HG03571 (cell line): ENCODE data around the gene LRP4.
"Not testable (repeated sequence)": the region's sequence is repeated elsewhere in the genome, so short reads cannot be mapped to it uniquely, and the experiment has no call there.

Experiments
- ATAC-seq: cut with Tn5 transposase; IDR thresholded peaks from one replicate; pipeline ENCODE4 v1.9.1; 2021; ENCODE audit not compliant: unreplicated experiment

LRP4 gene

DNA sequence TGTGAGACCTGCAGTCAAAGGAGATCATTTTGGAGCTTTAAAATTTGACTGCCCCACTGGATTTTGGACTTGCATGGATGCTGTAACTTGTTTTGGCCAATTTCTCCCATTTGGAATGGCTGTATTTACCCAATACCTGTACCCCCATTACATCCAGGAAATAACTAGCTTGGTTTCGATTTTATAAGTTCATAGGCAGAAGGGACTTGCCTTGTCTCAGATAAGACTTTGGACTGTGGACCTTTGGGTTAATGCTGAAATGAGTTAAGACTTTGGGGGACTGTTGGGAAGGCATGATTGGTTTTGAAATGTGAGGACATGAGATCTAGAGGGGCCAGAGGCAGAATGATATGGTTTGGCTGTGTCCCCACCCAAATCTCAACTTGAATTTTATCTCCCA lies 10.4 kb upstream of the LRP4 start:
- ATAC-seq, result not testable (repeated sequence)

DNA sequence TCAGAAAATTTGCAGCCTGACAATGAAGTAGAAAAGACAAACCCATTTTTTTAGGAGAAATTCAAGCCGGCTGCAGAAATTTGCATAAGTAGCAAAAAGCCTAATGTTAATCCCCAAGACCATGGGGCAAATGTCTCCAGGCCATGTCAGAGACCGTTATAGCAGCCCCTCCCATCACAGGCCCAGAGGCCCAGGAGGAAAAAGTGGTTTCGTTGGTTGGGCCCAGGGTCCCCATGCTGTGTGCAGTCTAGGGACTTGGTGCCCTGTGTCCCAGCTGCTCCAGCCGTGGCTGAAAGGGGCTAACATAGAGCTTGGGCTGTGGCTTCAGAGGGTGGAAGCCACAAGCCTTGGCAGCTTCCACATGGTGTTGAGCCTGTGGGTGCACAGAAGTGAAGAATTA lies 9.6 kb upstream of the LRP4 start:
- not testable (repeated sequence) for ATAC-seq

DNA sequence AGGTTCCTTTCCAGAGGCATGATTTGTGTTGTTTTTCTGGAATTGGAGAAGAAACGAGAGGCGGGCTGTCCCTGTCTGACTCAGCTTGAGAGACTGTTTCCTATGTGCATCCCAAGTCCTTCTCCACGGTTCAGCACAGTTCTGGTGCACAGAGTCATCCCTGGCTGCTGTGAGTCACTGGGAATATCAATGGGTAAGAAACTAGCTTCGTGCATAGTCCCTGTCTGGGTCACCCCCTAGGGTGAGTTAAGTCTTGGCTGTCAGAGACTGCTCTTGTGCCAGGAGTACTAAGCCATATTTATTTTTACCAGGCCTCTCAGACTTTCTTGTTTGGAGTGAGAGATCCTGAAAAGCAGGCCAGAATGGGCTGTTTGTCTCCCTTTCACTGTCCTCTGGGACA lies 2.4 kb upstream of the LRP4 start:
- no peak for ATAC-seq

DNA sequence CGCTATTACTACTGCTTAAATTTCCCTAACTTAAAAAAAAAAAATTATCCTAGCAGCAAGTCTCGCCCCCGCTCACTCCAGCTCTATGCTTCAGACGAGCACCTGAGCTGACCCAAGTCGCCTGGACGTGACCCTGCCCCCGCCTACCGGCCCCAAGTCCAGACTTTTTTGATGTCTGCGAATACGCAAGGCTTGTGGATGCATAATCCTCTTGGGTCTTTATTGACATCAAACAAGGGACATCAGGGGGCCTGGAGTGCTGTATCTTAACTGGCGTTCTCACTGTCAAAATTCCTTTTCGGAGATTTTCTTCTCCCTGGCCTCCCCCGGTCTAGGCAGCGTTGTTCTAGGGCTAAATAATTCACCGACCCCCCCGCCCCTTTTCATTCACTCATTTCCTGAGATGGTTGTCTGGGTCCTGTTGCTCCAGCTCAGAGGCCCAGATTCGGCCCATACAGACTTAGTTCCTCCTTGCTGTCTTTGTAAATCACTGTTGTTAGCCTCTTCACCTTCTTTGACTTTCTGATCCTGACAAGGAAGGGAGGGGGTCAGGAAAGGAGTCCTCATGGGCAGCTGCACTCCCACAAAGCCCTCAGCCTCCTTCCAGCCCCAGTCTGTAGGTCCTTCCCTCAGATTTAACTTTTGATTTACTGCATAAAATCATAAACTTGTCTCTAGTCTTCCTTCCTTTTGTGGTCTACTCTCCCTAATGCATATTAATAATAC lies 601 bp upstream of the LRP4 start:
- no peak for ATAC-seq

DNA sequence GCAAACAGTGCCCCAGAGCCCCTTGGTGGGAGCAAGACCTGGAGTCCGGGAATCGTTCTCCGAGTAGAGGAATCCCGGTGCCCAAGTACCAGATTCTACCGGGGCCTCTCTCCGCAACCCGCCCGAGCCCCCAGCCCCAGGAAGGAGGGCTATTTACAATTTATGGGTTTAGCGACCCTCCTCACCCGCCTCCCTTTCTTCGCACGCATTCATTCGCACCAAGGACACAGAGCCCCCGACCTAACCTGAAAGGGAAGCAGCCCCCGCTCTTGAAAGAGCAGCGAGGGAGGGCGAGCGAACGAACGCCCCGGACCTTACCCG lies 628 bp downstream of the LRP4 start:
- no peak for ATAC-seq

DNA sequence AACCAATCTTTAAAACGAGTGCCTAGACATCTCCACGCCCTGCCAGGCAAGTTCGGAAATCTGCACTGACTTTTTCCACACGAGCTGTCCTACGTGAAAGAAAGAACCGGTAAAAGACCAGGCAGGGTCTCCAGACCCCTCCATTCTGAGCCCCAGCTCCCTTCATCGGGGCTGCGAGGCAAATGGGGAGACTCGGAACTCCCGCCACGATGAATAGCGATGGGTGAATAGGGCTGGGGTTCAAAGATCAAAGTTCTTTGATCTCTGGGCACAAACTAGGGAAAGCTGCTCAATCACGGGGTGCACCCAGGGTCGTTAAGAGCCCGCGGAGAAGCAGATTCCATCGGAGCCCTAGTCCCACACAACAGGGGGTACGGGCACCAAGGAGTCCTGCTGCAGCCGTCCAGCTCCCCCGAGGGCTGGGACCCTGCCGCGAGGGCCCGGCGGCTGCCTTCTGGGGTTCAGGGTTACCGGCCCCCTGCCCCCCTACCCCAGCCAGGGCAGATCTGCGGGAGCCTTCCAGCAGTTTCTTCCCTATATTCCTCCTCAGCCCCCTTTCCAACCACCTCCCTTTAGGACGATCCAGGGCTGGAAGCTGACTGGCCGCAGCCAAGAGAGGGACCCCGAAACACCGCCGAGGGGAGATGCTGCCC lies 1.1 kb downstream of the LRP4 start:
- ATAC-seq, result no peak

DNA sequence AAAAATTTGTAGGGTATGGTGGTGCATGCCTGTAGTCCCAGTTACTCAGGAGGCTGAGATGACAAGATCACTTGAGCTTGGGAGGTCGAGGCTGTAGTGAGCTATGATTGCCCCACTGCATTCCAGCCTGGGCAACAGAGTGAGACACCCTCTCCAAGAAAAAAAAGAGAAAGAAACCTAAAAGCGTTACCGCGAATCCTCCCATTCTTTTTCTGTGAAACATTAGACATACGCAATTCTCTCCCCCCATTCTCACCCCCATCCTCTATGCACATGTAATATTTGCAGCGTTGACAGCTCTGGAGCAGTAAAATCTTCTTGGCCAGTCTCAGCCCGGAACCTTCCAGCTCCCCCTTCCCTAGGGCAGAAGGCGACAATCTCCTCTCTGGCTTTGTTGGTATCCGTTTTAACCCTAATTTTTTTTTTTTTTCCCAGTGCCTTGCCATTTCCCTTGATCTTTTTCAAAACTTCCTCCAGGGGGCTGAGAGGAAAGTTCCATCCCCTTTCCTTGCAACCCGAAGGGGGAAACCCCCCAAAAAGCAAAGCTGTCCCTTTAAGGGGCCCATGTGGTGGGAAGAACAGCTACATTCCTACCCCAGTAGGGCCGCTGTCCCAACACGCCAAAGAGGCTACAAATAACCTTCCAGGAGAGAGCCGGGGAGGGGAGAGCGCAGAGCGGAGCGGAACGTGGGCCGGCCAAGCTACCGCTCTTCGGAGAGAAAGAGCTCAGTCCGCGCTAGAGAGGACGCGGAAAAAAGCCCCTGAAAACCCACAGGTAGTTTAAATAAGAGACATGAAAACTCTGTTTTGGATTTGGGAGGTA lies 1.9 kb downstream of the LRP4 start:
- no peak for ATAC-seq

DNA sequence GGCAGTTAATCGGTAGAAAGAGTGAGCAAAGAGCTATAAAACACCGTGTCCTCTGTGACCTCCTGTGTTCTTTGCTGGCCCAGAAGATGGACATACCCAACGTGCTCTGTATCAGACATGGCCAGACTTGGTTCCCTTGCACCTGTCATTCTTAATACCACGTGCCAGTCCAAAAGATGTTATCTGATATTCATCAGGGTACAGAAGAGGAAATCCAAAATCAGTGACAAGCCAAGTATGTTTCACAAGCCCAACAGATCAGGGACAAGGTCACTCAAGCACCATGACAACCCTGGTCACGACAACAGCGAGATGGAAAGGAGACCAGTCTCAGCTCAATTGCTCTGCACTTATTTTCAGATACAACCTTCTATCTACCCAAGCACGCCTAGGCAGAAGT lies 3.4 kb downstream of the LRP4 start:
- ATAC-seq, result no peak

DNA sequence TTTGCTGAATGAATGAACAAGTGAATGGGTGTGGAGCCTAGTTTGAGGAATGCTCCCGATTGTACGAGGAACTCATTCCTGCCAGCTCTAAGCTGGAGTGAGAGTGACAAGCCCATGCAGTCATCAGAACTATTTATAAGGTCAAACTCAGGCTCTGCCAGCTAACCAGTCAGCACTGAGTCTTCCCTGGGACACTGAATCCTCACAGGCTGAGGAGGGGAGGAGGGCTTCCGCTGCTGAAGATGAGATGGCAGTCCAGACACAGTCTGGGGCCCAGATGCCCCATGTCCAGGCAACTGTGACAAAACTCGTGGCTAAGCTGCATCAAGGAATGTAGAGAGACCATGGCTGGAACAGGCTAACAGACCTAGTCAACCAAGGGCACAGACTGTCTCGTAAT lies 4.0 kb downstream of the LRP4 start:
- no peak for ATAC-seq

DNA sequence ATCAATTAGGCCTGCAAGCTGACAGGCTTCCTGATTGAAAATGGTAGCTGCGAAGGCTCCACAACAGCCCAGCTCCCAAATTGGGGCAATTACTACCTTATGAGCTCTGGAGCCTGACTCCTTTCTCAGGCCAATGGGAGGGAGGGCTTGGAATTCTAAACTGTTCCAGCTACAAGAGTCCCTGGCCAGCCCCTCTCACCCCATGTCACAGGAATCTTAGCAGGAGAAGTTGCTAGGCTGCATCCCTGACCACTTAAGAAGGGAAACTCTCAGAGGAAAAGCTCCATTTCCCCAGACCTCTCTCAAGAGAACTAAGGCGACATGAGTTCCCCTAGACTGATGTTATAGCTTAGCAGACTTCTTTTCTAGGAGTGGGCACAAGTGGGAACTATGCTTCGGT lies 4.9 kb downstream of the LRP4 start:
- ATAC-seq, result no peak

DNA sequence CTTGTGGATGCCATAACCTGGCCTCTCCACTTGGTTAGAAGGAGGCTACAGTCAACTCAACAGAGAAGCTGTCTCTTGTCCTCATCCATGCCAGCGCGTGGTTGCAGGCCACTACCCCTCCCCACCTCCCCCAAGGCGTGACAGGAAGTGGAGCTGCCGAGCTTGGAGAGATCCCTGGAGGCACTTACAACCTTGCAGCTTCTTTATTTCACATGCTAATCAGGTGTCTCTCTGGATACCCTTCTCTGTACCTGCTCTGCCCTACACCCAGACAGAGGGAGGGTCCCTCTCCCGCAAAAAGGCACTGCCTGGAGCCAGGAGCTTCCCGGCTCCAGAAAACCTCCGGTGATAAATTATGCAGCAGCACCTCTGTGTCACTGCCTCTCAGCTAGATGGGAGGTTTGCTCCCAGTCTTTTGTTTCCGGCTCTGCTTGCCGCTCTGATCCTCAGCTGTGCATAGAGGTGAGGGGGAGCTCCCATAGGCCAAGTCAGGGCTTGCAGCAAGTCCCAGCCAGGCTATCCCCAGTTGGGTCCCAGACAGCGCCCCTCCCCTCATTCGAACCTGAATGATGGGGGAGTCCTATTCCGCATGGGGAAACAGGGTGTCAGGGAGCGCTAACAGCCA lies 5.7 kb downstream of the LRP4 start:
- no peak for ATAC-seq

DNA sequence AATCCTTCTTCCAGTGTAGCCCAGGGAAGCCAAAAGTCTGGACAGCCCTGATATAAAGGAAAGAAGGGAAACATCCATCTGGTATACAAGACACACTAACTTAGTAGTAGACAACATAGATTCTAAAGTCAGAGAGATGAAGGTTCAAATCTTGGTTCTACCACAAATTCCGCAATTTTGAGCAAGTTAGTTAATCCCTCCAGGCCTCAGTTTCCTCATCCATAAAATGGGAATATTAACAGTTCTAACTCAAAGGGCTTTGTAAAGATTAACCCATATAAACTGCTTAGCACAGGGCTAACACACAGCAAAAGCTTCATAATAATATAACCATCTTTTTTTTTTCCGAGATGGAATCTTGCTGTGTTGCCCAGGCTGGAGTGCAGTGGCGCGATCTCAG lies 10.7 kb downstream of the LRP4 start:
- no peak for ATAC-seq

DNA sequence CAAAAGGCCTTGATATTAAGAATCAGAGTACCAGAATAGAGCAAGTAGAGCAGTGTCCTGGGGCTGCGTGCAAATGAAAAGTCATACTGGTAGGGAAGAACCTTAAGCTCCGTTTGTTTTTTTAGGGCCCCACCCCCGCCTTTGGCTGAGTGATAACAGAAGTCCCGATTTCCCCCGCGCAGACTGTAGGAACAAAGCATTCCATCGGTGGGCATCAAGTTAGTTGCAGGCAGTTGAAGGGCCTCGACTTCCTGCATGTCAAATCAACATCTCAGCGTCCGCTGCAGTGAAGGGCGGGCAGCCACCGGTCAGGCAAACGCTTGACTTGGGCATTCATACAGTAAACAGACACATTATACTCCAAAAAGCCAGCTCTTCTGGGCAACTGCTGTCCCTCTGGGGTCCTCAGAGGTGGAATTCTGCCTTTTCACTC lies 11.7 kb downstream of the LRP4 start:
- no peak for ATAC-seq

DNA sequence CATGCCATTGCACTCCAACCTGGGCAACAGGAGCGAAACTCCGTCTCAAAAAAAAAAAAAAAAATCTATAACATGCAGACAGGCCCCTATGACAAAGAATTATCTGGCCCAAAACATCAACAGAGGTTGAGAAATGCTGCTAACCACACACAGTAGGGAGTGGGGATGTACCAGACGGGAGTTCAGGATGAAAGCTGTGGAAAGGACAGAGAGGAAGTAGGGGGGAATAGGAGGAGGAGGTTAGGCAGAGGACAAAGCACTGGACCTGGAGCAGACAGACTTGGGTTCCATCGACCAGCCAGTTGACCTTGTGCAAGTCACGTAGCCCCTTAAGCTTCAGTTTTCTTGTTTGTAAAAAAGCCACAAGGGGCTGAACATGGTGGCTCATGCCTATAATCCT lies 12.5 kb downstream of the LRP4 start:
- no peak for ATAC-seq

DNA sequence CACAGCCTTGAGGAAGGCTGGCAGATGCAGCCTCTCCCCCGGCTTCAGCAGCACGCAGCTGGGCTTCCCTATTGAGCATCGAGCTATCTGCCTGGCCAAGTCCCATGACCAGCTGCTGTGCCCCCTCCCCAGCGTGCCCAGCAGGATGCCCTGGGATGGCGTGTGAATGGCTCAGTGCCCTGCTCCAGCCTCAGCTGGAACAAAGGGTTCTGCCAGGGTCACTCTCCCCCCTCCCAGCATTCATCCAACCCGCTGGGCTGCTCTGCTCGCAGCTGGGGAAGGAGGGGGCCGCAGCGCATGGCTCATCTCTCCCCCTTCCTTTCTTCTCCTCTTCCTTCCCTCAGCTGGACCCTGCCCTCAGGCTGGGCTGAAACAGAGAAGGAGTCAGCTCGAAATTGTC lies 14.5 kb downstream of the LRP4 start:
- no peak for ATAC-seq

DNA sequence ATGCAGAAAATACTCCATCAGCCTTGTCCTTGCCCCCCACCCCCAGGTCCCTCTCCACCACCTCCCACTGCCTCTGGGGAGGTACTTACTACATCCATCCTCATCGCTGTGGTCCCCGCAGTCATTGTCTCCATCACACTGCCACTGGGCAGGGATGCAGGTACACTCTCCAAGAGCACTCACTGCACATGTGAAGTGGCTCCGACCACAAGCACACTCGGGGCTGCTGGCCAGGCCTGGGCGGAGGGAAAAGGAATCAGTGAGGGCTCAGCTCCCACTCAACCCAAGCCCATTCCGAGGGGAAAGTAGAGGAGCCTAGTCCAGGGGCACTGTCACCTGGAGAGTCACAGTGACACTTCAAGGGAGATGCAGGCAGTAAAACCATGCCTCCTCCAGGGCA lies 15.7 kb downstream of the LRP4 start:
- ATAC-seq, result no peak

DNA sequence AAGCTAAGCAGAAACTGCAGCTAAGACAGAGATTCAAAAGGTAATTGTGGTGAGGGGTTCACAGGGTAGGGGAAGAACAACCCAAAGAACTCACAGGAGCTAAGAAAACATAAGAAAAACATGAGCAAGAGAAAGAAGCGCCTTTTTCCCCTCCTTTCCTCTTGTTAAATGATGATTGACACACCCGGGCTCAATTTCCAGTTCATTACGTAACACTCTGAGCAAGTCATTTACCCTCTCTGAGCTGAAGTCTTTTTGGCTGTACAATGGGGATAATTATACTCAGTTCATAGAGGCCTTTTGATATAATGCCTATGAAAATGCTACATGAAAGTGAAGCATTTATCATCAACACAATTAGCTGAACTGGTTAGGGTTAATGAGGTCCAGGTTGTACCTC lies 17.2 kb downstream of the LRP4 start:
- ATAC-seq, result no peak

DNA sequence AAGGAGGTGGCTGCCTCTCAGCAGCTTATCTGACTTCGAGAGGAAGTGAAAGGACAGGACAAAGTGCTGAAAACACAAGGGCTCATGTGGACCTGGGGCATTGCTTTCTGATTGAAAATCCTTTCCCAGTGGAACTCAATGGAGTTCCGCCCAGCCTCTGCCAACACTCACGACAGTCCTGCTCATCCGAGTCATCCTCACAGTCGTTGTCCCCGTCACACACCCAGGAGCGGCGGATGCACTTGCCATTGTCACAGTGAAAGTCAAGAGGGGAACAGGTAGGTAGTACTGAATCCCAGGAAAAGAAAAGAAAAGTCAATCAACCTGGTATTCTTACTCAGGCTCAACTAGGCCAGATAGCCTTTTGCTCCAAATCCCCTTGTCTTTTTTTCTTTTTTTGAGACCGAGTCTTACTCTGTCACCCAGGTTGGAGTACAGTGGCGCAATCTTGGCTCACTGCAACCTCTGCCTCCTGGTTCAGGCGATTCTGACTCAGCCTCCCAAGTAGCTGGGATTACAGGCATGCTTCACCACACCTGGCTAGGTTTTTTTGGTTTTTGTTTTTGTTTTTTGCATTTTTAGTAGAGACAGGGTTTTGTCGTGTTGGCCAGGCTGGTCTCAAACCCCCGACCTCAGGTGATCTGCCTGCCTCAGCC lies 18.1 kb downstream of the LRP4 start:
- no peak for ATAC-seq

DNA sequence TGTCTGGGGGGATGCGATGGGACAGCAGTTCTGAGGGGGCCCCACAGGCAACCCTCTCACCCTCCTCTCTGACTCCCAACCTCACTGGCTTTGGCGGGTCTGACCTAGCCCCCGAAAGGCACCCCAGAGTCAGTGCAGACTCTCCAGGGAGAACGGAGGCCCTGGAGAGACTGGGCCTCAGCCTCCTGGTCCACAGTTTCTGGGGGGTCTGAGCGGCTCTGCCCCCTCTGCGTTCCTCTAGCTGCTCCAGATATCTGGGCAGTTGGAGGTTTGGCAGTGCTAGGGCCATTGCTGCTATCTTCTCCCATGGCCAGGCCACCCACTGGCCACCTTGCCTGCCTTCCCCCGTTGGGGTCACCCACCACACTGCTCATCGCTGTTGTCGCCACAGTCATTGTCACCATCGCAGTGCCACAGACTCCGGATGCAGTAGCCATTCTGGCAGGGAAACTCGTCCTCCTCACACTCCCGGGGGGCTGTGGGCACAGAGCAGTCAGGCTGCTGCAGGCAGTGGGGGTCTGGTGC lies 18.8 kb downstream of the LRP4 start:
- no peak for ATAC-seq

DNA sequence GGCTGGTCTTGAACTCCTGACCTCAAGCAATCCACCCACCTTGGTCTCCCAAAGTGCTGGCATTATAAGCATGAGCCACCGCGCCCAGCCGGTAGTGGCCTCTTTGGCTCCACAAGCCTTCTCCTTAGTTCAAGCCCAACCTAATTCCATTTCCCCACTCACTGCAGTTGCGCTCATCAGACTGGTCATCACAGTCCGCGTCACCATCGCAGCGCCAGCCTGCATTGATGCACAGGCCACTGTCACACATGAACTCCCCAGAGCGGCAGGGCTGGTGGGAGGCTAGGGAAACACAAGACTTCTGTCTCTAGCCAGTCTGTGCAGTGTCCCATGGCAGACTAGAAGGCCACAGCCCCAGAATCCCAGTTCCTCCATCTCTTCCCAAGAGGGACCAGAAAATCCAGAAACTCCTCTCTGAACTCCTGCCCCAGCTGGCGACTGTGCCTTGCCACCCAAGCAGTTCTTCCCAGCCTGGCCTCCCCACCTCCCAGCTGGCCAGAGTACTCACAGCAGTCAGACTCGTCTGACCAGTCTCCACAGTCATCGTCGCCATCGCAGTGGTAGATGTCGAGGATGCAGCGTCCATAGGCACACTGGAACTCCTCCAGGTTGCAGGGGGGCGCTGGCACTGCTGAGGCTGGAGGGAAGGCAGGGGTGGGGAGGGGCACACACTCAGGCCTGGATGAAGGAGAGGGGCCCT lies 19.8 kb downstream of the LRP4 start:
- no peak for ATAC-seq
